HEK293T (cell line): ENCODE results near the gene HSD17B1.
"Not testable (repeated sequence)": the region's sequence is repeated elsewhere in the genome, so short reads cannot be mapped to it uniquely, and the experiment has no call there.

Experiments used
- CTCF ChIA-PET: fragments of 350-600 bp; formaldehyde crosslinking; extraction: SDS; loops from one replicate; lab custom pipeline; 2021; ENCODE audit warnings: antibody characterized with exemption, inconsistent platforms; lab: Yijun Ruan, JAX
- POLR2A ChIA-PET: fragments of 350-600 bp; formaldehyde crosslinking; extraction: SDS; loops from one replicate; lab custom pipeline; 2020; ENCODE audit warnings: antibody characterized with exemption, inconsistent platforms; lab: Yijun Ruan, JAX
- DNase-seq: peaks from one replicate; pipeline ENCODE4 v3.0.0; 2012; ENCODE audit warnings: mixed read lengths; ENCODE audit errors: extremely low spot score
- ARNT ChIP-seq: fragments of 450-650 bp; IDR thresholded peaks from 2 replicates; pipeline ENCODE4 v1.6.1; 2017; ENCODE audit warnings: mild to moderate bottlenecking
- BHLHE40 ChIP-seq: fragments of 450-650 bp; IDR thresholded peaks from 2 replicates; pipeline ENCODE4 v1.6.1; 2016; ENCODE audit warnings: mild to moderate bottlenecking, moderate library complexity, borderline replicate concordance
- CTBP1 ChIP-seq: fragments of 450-650 bp; IDR thresholded peaks from 2 replicates; pipeline ENCODE4 v1.6.1; 2016; ENCODE audit warnings: borderline replicate concordance
- ELF4 ChIP-seq: fragments of 450-650 bp; IDR thresholded peaks from 2 replicates; pipeline ENCODE4 v1.6.1; 2017; ENCODE audit warnings: antibody characterized with exemption
- FOXA1 ChIP-seq: fragments of 450-650 bp; IDR thresholded peaks from 2 replicates; pipeline ENCODE4 v1.6.1; 2016; ENCODE audit warnings: mild to moderate bottlenecking
- FOXK2 ChIP-seq: fragments of 450-650 bp; IDR thresholded peaks from 2 replicates; pipeline ENCODE4 v1.6.1; 2016; ENCODE audit warnings: mild to moderate bottlenecking
- FOXM1 ChIP-seq: fragments of 450-650 bp; IDR thresholded peaks from 2 replicates; pipeline ENCODE4 v1.6.1; 2017; ENCODE audit warnings: mild to moderate bottlenecking, borderline replicate concordance
- HDGF ChIP-seq: fragments of 450-650 bp; IDR thresholded peaks from 2 replicates; pipeline ENCODE4 v1.6.1; 2017; ENCODE audit warnings: antibody characterized with exemption, borderline replicate concordance
- L3MBTL2 ChIP-seq: fragments of 450-650 bp; conservative IDR thresholded peaks from 2 replicates; pipeline ENCODE4 v1.6.1; 2016; ENCODE audit warnings: mild to moderate bottlenecking
- LEF1 ChIP-seq: fragments of 450-650 bp; IDR thresholded peaks from 2 replicates; pipeline ENCODE4 v1.6.1; 2017; ENCODE audit warnings: mild to moderate bottlenecking, borderline replicate concordance
- NFRKB ChIP-seq: fragments of 450-650 bp; IDR thresholded peaks from 2 replicates; pipeline ENCODE4 v1.6.1; 2016; ENCODE audit warnings: mild to moderate bottlenecking, moderate library complexity
- SP1 ChIP-seq: fragments of 450-650 bp; IDR thresholded peaks from 2 replicates; pipeline ENCODE4 v1.6.1; 2017
- SUZ12 ChIP-seq: fragments of 450-650 bp; IDR thresholded peaks from 2 replicates; pipeline ENCODE4 v1.6.1; 2016; ENCODE audit warnings: mild to moderate bottlenecking
- TARDBP ChIP-seq: fragments of 450-650 bp; IDR thresholded peaks from 2 replicates; pipeline ENCODE4 v1.6.1; 2016
- ZNF384 ChIP-seq: fragments of 450-650 bp; IDR thresholded peaks from 2 replicates; pipeline ENCODE4 v1.6.1; 2016
- TF ChIP-seq, protein P1 (sequence below): fragments of 450-650 bp; IDR thresholded peaks from 2 replicates; pipeline ENCODE4 v1.6.1; 2016

Gene HSD17B1

DNA sequence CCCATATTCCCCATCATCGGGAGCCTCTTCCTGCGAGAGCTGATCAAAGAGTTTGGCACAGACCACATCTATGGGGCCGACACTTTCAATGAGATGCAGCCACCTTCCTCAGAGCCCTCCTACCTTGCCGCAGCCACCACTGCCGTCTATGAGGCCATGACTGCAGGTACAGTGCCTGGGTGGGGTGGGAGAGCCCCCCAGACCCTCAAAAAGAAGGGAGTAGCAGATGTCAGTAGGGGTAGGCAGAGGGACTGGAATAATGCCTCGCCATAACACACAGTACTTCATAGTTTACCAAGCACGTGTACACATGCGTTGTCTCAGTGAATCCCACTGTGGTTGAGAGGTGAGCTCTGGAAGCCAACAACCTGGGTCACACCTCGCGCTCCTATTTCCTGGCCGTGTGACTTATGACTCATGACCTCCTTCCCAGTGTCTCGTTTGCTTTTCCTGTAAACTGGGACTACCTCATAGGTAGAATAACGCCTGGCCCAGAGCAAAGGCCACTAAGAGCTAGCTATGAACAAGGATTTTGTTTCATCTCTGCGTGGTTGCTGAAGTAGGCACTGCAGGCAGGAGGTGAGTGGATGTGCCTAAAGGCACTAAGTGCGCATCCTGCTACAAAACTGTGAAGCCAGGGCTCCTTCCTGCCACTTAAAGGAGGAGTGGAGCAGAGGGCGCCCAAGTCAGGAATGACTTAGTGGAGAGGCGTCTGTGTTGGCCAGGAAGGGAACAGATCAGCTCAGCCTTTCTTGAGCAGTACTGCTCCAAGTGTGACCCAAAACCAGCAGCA, 11.5 kb upstream of the HSD17B1 start:
- ChIA-PET CTCF (no interaction called here), POLR2A (interaction anchor here (0.6 to 1.8 kb wide), 4 partner anchors 9 to 29 kb away, joined by 3 to 16 read pairs (median 4); no protein-coding TSS in a partner anchor)
- TF ChIP-seq CTBP1: no peak
- DNase-seq: no peak

DNA sequence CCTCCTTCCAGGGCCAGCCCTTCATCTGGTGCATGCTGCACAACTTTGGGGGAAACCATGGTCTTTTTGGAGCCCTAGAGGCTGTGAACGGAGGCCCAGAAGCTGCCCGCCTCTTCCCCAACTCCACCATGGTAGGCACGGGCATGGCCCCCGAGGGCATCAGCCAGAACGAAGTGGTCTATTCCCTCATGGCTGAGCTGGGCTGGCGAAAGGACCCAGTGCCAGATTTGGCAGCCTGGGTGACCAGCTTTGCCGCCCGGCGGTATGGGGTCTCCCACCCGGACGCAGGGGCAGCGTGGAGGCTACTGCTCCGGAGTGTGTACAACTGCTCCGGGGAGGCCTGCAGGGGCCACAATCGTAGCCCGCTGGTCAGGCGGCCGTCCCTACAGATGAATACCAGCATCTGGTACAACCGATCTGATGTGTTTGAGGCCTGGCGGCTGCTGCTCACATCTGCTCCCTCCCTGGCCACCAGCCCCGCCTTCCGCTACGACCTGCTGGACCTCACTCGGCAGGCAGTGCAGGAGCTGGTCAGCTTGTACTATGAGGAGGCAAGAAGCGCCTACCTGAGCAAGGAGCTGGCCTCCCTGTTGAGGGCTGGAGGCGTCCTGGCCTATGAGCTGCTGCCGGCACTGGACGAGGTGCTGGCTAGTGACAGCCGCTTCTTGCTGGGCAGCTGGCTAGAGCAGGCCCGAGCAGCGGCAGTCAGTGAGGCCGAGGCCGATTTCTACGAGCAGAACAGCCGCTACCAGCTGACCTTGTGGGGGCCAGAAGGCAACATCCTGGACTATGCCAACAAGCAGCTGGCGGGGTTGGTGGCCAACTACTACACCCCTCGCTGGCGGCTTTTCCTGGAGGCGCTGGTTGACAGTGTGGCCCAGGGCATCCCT, 9.3 kb upstream of the HSD17B1 start:
- ChIA-PET POLR2A (no interaction called here), CTCF (no interaction called here)
- no peak for TF ChIP-seq CTBP1
- TF ChIP-seq SUZ12: no peak
- TF ChIP-seq HDGF: no peak
- no peak for TF ChIP-seq ELF4
- no peak for TF ChIP-seq SP1
- no peak for DNase-seq

DNA sequence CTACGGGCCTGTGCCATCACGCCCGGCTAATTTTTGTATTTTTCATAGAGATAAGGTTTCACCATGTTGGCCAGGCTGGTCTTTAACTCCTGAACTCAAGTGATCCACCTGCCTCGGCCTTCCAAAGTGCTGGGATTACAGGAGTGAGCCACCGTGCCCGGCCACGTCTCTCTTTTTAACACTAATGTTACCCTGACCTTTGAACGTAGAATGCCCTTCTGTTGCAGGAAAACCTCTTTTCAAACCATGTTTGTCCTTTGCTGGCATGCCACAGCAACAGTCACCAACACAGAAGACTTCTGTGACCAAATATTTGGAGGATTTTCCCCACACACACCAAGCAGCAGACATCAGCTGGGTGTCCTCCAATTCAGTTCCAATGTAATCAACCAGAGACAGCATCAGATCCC, 7.8 kb upstream of the HSD17B1 start:
- ChIA-PET CTCF (no interaction called here), POLR2A (interaction anchor here (1.1 to 4.3 kb wide), 2 partner anchors 9 to 10 kb away, joined by 7 to 28 read pairs; partner anchors contain the start of gene NAGLU)
- TF ChIP-seq FOXK2 (no peak), L3MBTL2 (no peak), SUZ12 (no peak), CTBP1 (no peak), NFRKB (no peak), BHLHE40 (no peak), ARNT (no peak), HDGF (no peak), LEF1 (no peak), FOXM1 (no peak), FOXA1 (no peak)
- TF ChIP-seq, protein P1, sequence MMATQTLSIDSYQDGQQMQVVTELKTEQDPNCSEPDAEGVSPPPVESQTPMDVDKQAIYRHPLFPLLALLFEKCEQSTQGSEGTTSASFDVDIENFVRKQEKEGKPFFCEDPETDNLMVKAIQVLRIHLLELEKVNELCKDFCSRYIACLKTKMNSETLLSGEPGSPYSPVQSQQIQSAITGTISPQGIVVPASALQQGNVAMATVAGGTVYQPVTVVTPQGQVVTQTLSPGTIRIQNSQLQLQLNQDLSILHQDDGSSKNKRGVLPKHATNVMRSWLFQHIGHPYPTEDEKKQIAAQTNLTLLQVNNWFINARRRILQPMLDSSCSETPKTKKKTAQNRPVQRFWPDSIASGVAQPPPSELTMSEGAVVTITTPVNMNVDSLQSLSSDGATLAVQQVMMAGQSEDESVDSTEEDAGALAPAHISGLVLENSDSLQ: no peak
- no peak for DNase-seq

DNA sequence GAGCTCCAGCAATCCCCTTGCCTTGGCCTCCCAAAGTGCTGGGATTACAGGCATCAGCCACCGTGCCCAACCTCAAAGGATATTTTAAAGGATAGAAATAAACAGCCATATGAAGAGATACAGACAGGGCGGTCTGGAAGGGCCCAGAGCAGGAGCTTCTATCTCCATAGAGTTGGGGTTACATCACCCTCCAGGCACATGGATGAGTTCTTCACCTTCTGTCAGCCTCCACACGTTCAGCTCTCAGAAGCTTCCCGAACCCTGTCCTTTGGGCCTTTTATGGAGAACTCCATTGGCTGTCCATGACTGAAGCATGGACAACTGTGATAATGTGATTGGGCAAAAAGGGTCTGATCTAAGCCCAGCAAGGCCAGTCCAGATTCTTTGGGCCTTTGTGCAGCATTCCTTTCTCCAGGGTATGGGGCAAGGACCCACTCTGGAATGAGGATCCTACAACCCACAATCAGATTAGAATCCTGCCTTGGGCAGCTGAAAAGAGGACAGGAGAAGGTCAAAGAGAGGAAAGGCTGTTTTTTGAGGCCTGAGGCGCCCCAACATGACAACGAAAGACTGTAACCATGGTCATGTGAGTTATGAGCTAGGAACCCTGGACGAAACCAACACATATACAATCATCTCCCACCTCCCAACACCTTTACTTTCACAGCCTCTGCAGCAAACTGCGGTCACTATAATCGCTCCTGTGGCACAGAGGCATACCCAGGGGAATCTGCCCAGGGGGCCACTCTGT, 6.8 kb upstream of the HSD17B1 start:
- POLR2A ChIA-PET: interaction anchor here (1.0 to 4.3 kb wide), 3 partner anchors 9 to 10 kb away, joined by 3 to 28 read pairs (median 7); partner anchors contain the start of gene NAGLU
- DNase-seq, CTCF ChIA-PET: not testable (repeated sequence)

DNA sequence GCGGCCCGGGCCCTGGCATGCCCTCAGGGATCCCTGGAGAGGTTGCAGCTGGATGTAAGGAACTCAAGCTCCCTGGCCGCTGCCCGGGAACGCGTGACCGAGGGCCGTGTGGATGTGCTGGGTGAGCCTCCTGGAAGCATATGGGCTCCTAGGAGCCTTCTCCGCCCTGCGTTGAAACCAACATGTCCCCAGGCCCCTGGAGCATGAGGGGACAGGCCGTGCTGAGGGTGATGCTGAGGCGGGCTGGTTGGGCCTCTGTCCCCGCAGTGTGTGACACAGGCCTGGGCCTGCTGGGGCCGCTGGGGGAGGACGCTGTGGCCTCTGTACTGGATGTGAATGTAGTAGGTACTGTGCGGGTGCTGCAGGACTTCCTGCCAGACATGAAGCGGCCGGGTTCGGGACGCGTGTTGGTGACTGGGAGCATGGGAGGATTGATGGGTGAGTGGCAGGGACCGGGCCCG, 5.7 kb upstream of the HSD17B1 start:
- ChIA-PET POLR2A (interaction anchor here (1.0 to 4.3 kb wide), 3 partner anchors 8 to 132 kb away, joined by 3 to 28 read pairs (median 3); partner anchors contain the start of gene NAGLU), CTCF (no interaction called here)
- TF ChIP-seq ARNT: no peak
- TF ChIP-seq FOXK2: no peak
- no peak for TF ChIP-seq ELF4
- TF ChIP-seq SUZ12: no peak
- TF ChIP-seq TARDBP: no peak
- TF ChIP-seq FOXA1: no peak
- no peak for TF ChIP-seq NFRKB
- TF ChIP-seq, protein P1: no peak
- no peak for DNase-seq

DNA sequence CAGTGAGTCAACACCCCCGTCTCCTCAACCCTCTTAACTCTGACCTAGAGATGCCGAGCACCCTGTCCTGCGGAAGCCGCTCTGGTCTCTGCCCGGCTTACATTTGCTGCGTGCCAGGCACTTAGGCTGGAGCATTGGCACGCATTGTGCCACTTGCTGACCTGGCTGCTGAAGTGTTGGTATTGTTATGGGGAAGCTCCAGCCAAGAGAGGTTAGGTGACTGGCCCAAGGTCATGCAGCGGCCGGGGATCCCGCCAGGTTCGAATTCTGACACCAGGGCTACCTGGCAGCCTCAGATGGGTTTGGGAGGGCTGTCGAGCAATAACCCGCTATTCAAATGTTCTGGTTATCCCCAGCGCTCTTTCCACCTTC, 5.0 kb upstream of the HSD17B1 start:
- POLR2A ChIA-PET: interaction anchor here (1.4 to 4.3 kb wide), 2 partner anchors 12 to 132 kb away, joined by 3 to 28 read pairs; partner anchors contain the start of gene NAGLU
- CTCF ChIA-PET: interaction anchor here (0.6 to 0.9 kb wide), 2 partner anchors 12 to 136 kb away, joined by 3 read pairs; no protein-coding TSS in a partner anchor
- no peak for DNase-seq
- TF ChIP-seq NFRKB (no peak), FOXK2 (no peak), ELF4 (no peak), SUZ12 (no peak), TARDBP (no peak), L3MBTL2 (no peak), SP1 (no peak), BHLHE40 (no peak), ZNF384 (no peak), FOXA1 (no peak)
